COLO668 (cell line): ENCODE measurements around the gene FRMD1.

Experiments
- DNase-seq: peaks from one replicate; lab custom pipeline; 2025; ENCODE audit not compliant: unreplicated experiment; lab: John Stamatoyannopoulos, UW

Gene FRMD1

GRCh38 chr6:168078943-168079405 is at the start of gene FRMD1:
TSS of gene FRMD1 (minus strand) at chr6:168079212. CDS start at chr6:168079094, 118 bp downstream.
- peak; percentile 6 for DNase-seq

- no peak for DNase-seq
These were observed 49.1 kb upstream of the FRMD1 start for GRCh38 chr6:168128006-168128630.

- no peak for DNase-seq
These were observed 48.4 kb upstream of the FRMD1 start for GRCh38 chr6:168127384-168127868.

GRCh38 chr6:168126566-168127383 is 47.8 kb upstream of the FRMD1 start:
- no peak for DNase-seq

- no peak for DNase-seq
These were observed 46.5 kb upstream of the FRMD1 start for GRCh38 chr6:168125429-168126001.

GRCh38 chr6:168124921-168125320 is 45.9 kb upstream of the FRMD1 start:
- DNase-seq, result no peak

- DNase-seq, result no peak
These were observed 45.1 kb upstream of the FRMD1 start for GRCh38 chr6:168124158-168124557.

- DNase-seq, result no peak
These were observed 44.3 kb upstream of the FRMD1 start for GRCh38 chr6:168123165-168123911.

- DNase-seq, result no peak
These were observed 43.5 kb upstream of the FRMD1 start for GRCh38 chr6:168122521-168122920.

- no peak for DNase-seq
These were observed 43.0 kb upstream of the FRMD1 start for GRCh38 chr6:168122011-168122410.

- no peak for DNase-seq
These were observed 42.3 kb upstream of the FRMD1 start for GRCh38 chr6:168121303-168121665.

GRCh38 chr6:168120390-168121302 is 41.6 kb upstream of the FRMD1 start:
- no peak for DNase-seq

GRCh38 chr6:168119539-168119938 is 40.5 kb upstream of the FRMD1 start:
- no peak for DNase-seq

- no peak for DNase-seq
These were observed 39.9 kb upstream of the FRMD1 start for GRCh38 chr6:168118935-168119334.

- no peak for DNase-seq
These were observed 38.9 kb upstream of the FRMD1 start for GRCh38 chr6:168117942-168118341.

- DNase-seq, result peak; percentile 8
These were observed 38.2 kb upstream of the FRMD1 start for GRCh38 chr6:168116975-168117899.

GRCh38 chr6:168116438-168116974 is 37.5 kb upstream of the FRMD1 start:
- no peak for DNase-seq

- no peak for DNase-seq
These were observed 36.9 kb upstream of the FRMD1 start for GRCh38 chr6:168115748-168116437.
